GM12878 (cell line): Measurements from ENCODE around the gene SCTR. TPM values are rescaled to one million over a fixed set of nuclear protein-coding genes. Genes with fewer than 3 reads are reported as not detected.
A peak's percentile ranks its signal among the peaks of the same experiment; 100 is the strongest.

ENCODE experiments used
- ATAC-seq: fragments of 200-7000 bp; cut with Tn5 transposase; 3 replicates; pipeline ENCODE4 v1.9.1; 2020; ENCODE audit warnings: mild to moderate bottlenecking, moderate library complexity
- BruUV-seq: library from RNA; stranded (reverse); fragments of 400-500 nt; replicated peaks from 2 replicates; lab custom pipeline; 2021; lab: Mats Ljungman, UMichigan
- CTCF ChIA-PET: fragments of 300-600 bp; sonication (Branson Sonifier 250); formaldehyde crosslinking; extraction: SDS; loops from one replicate; lab custom pipeline; 2021; ENCODE audit warnings: inconsistent platforms; lab: Yijun Ruan, JAX
- POLR2A ChIA-PET: fragments of 350-600 bp; formaldehyde crosslinking; extraction: SDS; loops from one replicate; lab custom pipeline; 2021; ENCODE audit warnings: inconsistent platforms; lab: Charles Lee
- RAD21 ChIA-PET: fragments of 300-600 bp; sonication (Branson Sonifier 250); formaldehyde crosslinking; loops from one replicate; lab custom pipeline; 2023; ENCODE audit warnings: antibody characterized with exemption; ENCODE audit not compliant: unreplicated experiment; lab: Charles Lee
- SMC1A ChIA-PET: fragments of 300-600 bp; sonication (Branson Sonifier 250); formaldehyde crosslinking; loops from one replicate; lab custom pipeline; 2023; ENCODE audit not compliant: unreplicated experiment, uncharacterized antibody; lab: Charles Lee
- DNase-seq: peaks from one replicate; pipeline ENCODE4 v3.0.0-alpha.2; 2011; ENCODE audit warnings: low read depth, low spot score
- FAIRE-seq: peaks from 3 replicates; lab custom pipeline; 2011; peaks lifted over from hg19 to GRCh38; lab: Jason Lieb, UNC
- H2AFZ ChIP-seq: 2 replicates; pipeline ENCODE4 v1.6.0; 2011; ENCODE audit warnings: low read depth, low read length, control low read depth; ENCODE audit not compliant: control insufficient read depth
- H3K27ac ChIP-seq: 2 replicates; pipeline ENCODE4 v1.5.1; 2011; ENCODE audit warnings: control low read depth; ENCODE audit not compliant: control insufficient read depth, insufficient read depth
- H3K27me3 ChIP-seq, 2 experiments: replicated peaks in 1 of 2; 2 replicates each; pipeline versions ENCODE4 v1.6.0 to v1.6.1; 2011; ENCODE audit warnings: low read length in 1 of 2; ENCODE audit not compliant: control insufficient read depth in 2 of 2, insufficient read depth in 2 of 2
- H3K36me3 ChIP-seq, 2 experiments: 2 replicates each; pipeline ENCODE4 v1.5.1; 2011; ENCODE audit warnings: low read length in 1 of 2; ENCODE audit not compliant: control insufficient read depth in 2 of 2, insufficient read depth in 2 of 2
- H3K4me1 ChIP-seq: 2 replicates; pipeline ENCODE4 v1.6.1; 2011; ENCODE audit warnings: mild to moderate bottlenecking, low read length, moderate library complexity, mixed read lengths; ENCODE audit not compliant: control insufficient read depth, insufficient read depth
- H3K4me2 ChIP-seq: 2 replicates; pipeline ENCODE4 v1.6.0; 2011; ENCODE audit warnings: control low read depth; ENCODE audit not compliant: control insufficient read depth, insufficient read depth
- H3K4me3 ChIP-seq: fragments of 200-600 bp; sonication (generic); 2 replicates; pipeline ENCODE4 v1.5.1; 2016
- H3K79me2 ChIP-seq: 2 replicates; pipeline ENCODE4 v1.6.0; 2011; ENCODE audit warnings: low read length; ENCODE audit not compliant: control insufficient read depth, insufficient read depth
- H3K9ac ChIP-seq: 2 replicates; pipeline ENCODE4 v1.8.0; 2011; ENCODE audit warnings: low read length, control low read depth, mixed read lengths; ENCODE audit not compliant: control insufficient read depth, insufficient read depth
- H3K9me3 ChIP-seq: replicated peaks from 3 replicates; pipeline ENCODE4 v1.5.1; 2011; ENCODE audit warnings: mild to moderate bottlenecking, low read length; ENCODE audit not compliant: control insufficient read depth, insufficient read depth
- H4K20me1 ChIP-seq: 2 replicates; pipeline ENCODE4 v1.6.0; 2011; ENCODE audit not compliant: control insufficient read depth, insufficient read depth
- CBX3 ChIP-seq: fragments of 200-600 bp; sonication (generic); IDR thresholded peaks from 2 replicates; pipeline ENCODE4 v1.6.1; 2016; ENCODE audit warnings: low read depth, borderline replicate concordance
- CHD4 ChIP-seq: fragments of 200-600 bp; sonication (generic); IDR thresholded peaks from 2 replicates; pipeline ENCODE4 v1.6.1; 2016; ENCODE audit warnings: mild to moderate bottlenecking
- EP300 ChIP-seq, 2 experiments: fragments of 150-350 bp in 1 of 2; IDR thresholded peaks; 2 replicates each; pipeline ENCODE4 v1.6.1; 2011 to 2012; ENCODE audit warnings: low read depth in 2 of 2, low read length in 2 of 2, borderline replicate concordance in 1 of 2, improper control_type of control experiment in 1 of 2, inconsistent platforms in 1 of 2; ENCODE audit not compliant: control insufficient read depth in 1 of 2
- ESRRA ChIP-seq: IDR thresholded peaks from 2 replicates; pipeline ENCODE4 v1.6.1; 2012; ENCODE audit warnings: mild to moderate bottlenecking, low read length, improper control_type of control experiment
- MYC ChIP-seq: IDR thresholded peaks from 2 replicates; pipeline ENCODE4 v1.6.1; 2011; ENCODE audit warnings: mild to moderate bottlenecking, low read length, moderate library complexity, inconsistent platforms; ENCODE audit not compliant: insufficient read depth, insufficient replicate concordance, insufficient read length, severe bottlenecking
- NR2C2 ChIP-seq: IDR thresholded peaks from 2 replicates; pipeline ENCODE4 v1.6.1; 2011; ENCODE audit warnings: borderline replicate concordance, low read depth; ENCODE audit not compliant: control insufficient read depth, insufficient read length
- POLR2A ChIP-seq: IDR thresholded peaks from 2 replicates; pipeline ENCODE4 v1.6.1; 2011; ENCODE audit warnings: low read depth, mild to moderate bottlenecking, low read length
- RBBP5 ChIP-seq: fragments of 200-600 bp; sonication (generic); conservative IDR thresholded peaks from 2 replicates; pipeline ENCODE4 v1.6.1; 2016
- RELA ChIP-seq: fragments of 450-650 bp; IDR thresholded peaks from 2 replicates; pipeline ENCODE4 v1.8.0; 2014; ENCODE audit warnings: borderline replicate concordance; ENCODE audit not compliant: partially characterized antibody
- SMARCA5 ChIP-seq: fragments of 450-650 bp; IDR thresholded peaks from 2 replicates; pipeline ENCODE4 v1.6.1; 2017; ENCODE audit warnings: mild to moderate bottlenecking
- SMC3 ChIP-seq: IDR thresholded peaks from 2 replicates; pipeline ENCODE4 v1.6.1; 2011; ENCODE audit warnings: low read length, improper control_type of control experiment, borderline replicate concordance
- STAT1 ChIP-seq: fragments of 450-650 bp; conservative IDR thresholded peaks from 2 replicates; pipeline ENCODE4 v1.6.1; 2014; ENCODE audit warnings: antibody characterized with exemption, mild to moderate bottlenecking
- SUZ12 ChIP-seq: fragments of 200-600 bp; sonication (generic); IDR thresholded peaks from one replicate; pipeline ENCODE4 v1.6.1; 2018; ENCODE audit warnings: antibody characterized with exemption, mild to moderate bottlenecking; ENCODE audit not compliant: unreplicated experiment
- ZNF622 ChIP-seq: fragments of 450-650 bp; IDR thresholded peaks from 2 replicates; pipeline ENCODE4 v1.6.1; 2017; ENCODE audit warnings: mild to moderate bottlenecking, inconsistent platforms
- WGBS: methylation state at CpG from one replicate; pipeline ENCODE4 v1.1.6; 2016; ENCODE audit warnings: low lambda C conversion rate; ENCODE audit not compliant: insufficient replicate concordance, insufficient coverage; ENCODE audit errors: missing lambda C conversion rate; 5-methylcytosine and 5-hydroxymethylcytosine counted together
- in situ Hi-C: fragments of 300-500 bp; cut with MboI; formaldehyde crosslinking; loops from 9 replicates; pipeline ENCODE4 v1.14.3; 2018; ENCODE audit warnings: mixed read lengths
- intact Hi-C: fragments of 100-400 bp; cut with micrococcal nuclease; formaldehyde crosslinking; loops from one replicate; pipeline ENCODE4 v1.14.2; 2022; ENCODE audit not compliant: unreplicated experiment
- polyA plus RNA-seq, 11 experiments: library from polyadenylated mRNA; depleted of rRNA in 4 of 11; unstranded in 6 of 11; stranded (reverse) in 5 of 11; fragments of >200 nt; fragmentation: Nextera tagmentation in 4 of 11; fragmentation: Illumina TruSeq in 1 of 11; extraction: Ambion mirVana in 4 of 11; extraction: Trizol in 1 of 11; gene quantifications; 1 replicate in 1 of 11; 2 replicates in 10 of 11; pipeline versions ENCODE4 v1.2.1 to v1.2.3, GENCODE V29; 2011 to 2016; ENCODE audit warnings: inconsistent platforms in 2 of 11, missing spikeins in 2 of 11, low read depth in 1 of 11
- total RNA-seq, 4 experiments: library from RNA; depleted of rRNA in 3 of 4; stranded (reverse); fragments of >200 nt in 3 of 4; fragmentation: Illumina TruSeq in 1 of 4; extraction: Trizol in 1 of 4; gene quantifications; 2 replicates each; pipeline versions ENCODE4 v1.2.1 to v1.2.3, GENCODE V29; 2013 to 2021
- TF ChIP-seq, protein P1 (sequence below): IDR thresholded peaks from 2 replicates; pipeline ENCODE4 v1.6.1; 2012; ENCODE audit warnings: improper control_type of control experiment, low read depth, low read length; ENCODE audit not compliant: insufficient replicate concordance

The SCTR gene
- total and polyA plus RNA-seq, 10 of the 15 experiments (the other 5 are each of a cell fraction or from before 2014, with no cell fraction given): 0.26 TPM; not detected in 9

DNA sequence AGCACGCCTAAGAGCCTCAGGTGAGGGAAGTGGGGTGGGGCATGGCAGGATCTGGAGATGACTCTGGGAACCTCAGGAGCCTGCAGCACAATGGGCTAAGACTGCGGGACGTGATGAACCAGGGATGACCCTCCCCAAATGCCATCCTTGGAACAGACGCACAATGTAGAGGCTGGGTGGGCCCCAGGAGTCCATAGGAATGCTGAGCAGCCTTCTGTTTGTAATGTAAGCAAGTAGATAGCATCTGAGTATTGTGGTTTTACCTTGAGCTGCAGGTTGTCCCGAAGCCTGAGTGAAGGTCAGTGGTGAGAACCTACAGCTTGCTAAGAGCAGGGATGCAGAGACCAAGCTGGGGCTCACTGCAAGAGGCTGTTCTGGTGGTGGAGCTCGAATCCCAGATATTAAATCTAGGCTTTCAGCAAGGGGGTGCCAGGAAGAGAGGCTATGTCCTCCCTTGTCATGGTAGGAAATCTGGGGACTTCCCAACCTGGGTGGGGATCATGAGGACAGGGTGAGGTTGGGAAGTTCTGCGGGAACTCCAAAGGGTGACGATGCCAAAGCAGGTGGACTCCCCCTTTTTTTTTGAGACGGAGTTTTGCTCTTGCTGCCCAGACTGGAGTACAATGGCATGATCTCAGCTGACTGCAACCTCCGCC is 5.8 kb downstream of the SCTR start (continued):
- TF ChIP-seq, protein P1, sequence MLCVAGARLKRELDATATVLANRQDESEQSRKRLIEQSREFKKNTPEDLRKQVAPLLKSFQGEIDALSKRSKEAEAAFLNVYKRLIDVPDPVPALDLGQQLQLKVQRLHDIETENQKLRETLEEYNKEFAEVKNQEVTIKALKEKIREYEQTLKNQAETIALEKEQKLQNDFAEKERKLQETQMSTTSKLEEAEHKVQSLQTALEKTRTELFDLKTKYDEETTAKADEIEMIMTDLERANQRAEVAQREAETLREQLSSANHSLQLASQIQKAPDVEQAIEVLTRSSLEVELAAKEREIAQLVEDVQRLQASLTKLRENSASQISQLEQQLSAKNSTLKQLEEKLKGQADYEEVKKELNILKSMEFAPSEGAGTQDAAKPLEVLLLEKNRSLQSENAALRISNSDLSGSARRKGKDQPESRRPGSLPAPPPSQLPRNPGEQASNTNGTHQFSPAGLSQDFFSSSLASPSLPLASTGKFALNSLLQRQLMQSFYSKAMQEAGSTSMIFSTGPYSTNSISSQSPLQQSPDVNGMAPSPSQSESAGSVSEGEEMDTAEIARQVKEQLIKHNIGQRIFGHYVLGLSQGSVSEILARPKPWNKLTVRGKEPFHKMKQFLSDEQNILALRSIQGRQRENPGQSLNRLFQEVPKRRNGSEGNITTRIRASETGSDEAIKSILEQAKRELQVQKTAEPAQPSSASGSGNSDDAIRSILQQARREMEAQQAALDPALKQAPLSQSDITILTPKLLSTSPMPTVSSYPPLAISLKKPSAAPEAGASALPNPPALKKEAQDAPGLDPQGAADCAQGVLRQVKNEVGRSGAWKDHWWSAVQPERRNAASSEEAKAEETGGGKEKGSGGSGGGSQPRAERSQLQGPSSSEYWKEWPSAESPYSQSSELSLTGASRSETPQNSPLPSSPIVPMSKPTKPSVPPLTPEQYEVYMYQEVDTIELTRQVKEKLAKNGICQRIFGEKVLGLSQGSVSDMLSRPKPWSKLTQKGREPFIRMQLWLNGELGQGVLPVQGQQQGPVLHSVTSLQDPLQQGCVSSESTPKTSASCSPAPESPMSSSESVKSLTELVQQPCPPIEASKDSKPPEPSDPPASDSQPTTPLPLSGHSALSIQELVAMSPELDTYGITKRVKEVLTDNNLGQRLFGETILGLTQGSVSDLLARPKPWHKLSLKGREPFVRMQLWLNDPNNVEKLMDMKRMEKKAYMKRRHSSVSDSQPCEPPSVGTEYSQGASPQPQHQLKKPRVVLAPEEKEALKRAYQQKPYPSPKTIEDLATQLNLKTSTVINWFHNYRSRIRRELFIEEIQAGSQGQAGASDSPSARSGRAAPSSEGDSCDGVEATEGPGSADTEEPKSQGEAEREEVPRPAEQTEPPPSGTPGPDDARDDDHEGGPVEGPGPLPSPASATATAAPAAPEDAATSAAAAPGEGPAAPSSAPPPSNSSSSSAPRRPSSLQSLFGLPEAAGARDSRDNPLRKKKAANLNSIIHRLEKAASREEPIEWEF: no peak
- TF ChIP-seq CBX3: no peak
- no peak for TF ChIP-seq CHD4
- no peak for TF ChIP-seq RELA
- TF ChIP-seq SUZ12: no peak

DNA sequence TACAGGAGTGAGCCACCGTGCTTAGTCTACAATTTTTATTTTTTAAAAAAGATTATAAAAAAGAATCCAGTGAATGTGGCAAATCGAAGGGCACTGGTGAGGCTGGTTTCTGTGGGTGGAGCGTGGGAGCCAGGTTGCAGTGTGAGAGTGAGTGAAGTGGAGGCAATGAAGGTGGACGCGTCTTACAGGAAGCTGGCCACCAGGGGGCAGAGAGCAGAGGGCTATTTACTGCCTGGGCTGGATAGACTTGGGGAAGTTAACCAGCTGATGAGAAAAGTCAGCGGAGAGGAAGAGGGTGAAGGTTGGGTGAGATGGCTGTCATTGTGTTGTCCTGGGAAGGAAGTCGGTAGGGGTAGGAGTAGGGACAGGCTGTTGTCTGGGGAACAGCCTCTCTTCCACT is 6.8 kb downstream of the SCTR start:
- no peak overlapping the region for H3K27ac ChIP-seq
- no peaks in the 10 kb centered on the region; the same call in 1 of the 2 replicates for H3K4me1 ChIP-seq
- BruUV-seq: no TSS peak
- no peaks in the 10 kb centered on the region for H3K79me2 ChIP-seq
- no peak overlapping the region for H3K4me3 ChIP-seq
- peaks cover 0 to under 1% of the 10 kb centered on the region in 2 experiments; a peak in 2 of 4 replicates for H3K27me3 ChIP-seq
- no peak overlapping the region for H3K9ac ChIP-seq
- peak; percentile 98 for ATAC-seq
- no peaks in the 10 kb centered on the region for H3K9me3 ChIP-seq
- 8% methylated on average over 7 of the region's 7 CpGs for WGBS
- no peaks in the 10 kb centered on the region for H3K36me3 ChIP-seq
- ChIA-PET RAD21 (interaction anchor here (1.0 kb wide), 1 partner anchor 140 kb away, joined by 4 read pairs; no protein-coding TSS in a partner anchor), CTCF (interaction anchor here (0.7 to 3.2 kb wide), 13 partner anchors 8 to 658 kb away, joined by 3 to 13 read pairs (median 4); no protein-coding TSS in a partner anchor), SMC1A (interaction anchor here (1.0 to 1.7 kb wide), 3 partner anchors 13 to 108 kb away, joined by 3 read pairs; no protein-coding TSS in a partner anchor), POLR2A (no interaction called here)
- no peak overlapping the region for H3K4me2 ChIP-seq
- no peaks in the 10 kb centered on the region for H4K20me1 ChIP-seq
- peak; percentile 13 for FAIRE-seq
- intact Hi-C loops (loop anchor here (1.0 kb wide), 1 partner anchor 143 kb away; no protein-coding TSS in a partner anchor), in situ Hi-C loops (no loop called here)
- no peak for DNase-seq
- H2AFZ ChIP-seq: no peak overlapping the region
- no peak for TF ChIP-seq ESRRA
- TF ChIP-seq RBBP5: no peak
- TF ChIP-seq SMARCA5: no peak
- no peak for TF ChIP-seq STAT1
- TF ChIP-seq MYC: no peak
- TF ChIP-seq EP300 (IDR thresholded peaks at IDR 0.05; ENCODE audit: borderline replicate concordance in 1 of 2, control insufficient read depth in 1 of 2, low read depth in 2 of 2, low read length in 2 of 2): no peak
- no peak for TF ChIP-seq POLR2A
- TF ChIP-seq ZNF622: no peak
- peak; percentile 72 for TF ChIP-seq SMC3
- TF ChIP-seq NR2C2: no peak
